ENCODE measurements around the gene SURF6.

The SURF6 gene

GRCh38 chr9:133366435-133366834 is 30.4 kb upstream of the SURF6 start:
- TF ChIP-seq CTCF (IDR thresholded peaks at IDR 0.05; ENCODE audit: insufficient read depth, low read length) (no peak), POLR2AphosphoS5 (IDR thresholded peaks at IDR 0.05; ENCODE audit: low read depth) (no peak), GABPA (IDR thresholded peaks at IDR 0.05; ENCODE audit: low read depth) (no peak), REST (IDR thresholded peaks at IDR 0.05; ENCODE audit: insufficient replicate concordance, low read depth) (no peak), SPI1 (IDR thresholded peaks at IDR 0.05; ENCODE audit: borderline replicate concordance, low read depth) (no peak)
- no peak for DNase-seq (ENCODE audit: low read depth in 1 of 2, low spot score in 1 of 2)
- H3K4me3 ChIP-seq (replicated peaks; ENCODE audit: insufficient read depth, low read length): no peak overlapping the region
- H3K27me3 ChIP-seq (ENCODE audit: insufficient read depth, poor library complexity, severe bottlenecking): no peaks in the 10 kb centered on the region
- no peak overlapping the region for H3K27ac ChIP-seq (replicated peaks)

- Histone ChIP-seq H3K27ac (replicated peaks) (no peak overlapping the region), H3K4me3 (replicated peaks; ENCODE audit: insufficient read depth, low read length) (no peak overlapping the region), H3K27me3 (ENCODE audit: insufficient read depth, poor library complexity, severe bottlenecking) (no peaks in the 10 kb centered on the region)
- TF ChIP-seq REST (IDR thresholded peaks at IDR 0.05; ENCODE audit: insufficient replicate concordance, low read depth): no peak
- no peak for DNase-seq (ENCODE audit: low read depth in 1 of 2, low spot score in 1 of 2)
Observed at GRCh38 chr9:133362359-133363044, 26.5 kb upstream of the SURF6 start.

- no peaks in the 10 kb centered on the region for H3K27me3 ChIP-seq (ENCODE audit: insufficient read depth, poor library complexity, severe bottlenecking)
- no peak overlapping the region for H3K27ac ChIP-seq (replicated peaks)
- DNase-seq (ENCODE audit: low read depth in 1 of 2, low spot score in 1 of 2): no peak
- no peak overlapping the region for H3K4me3 ChIP-seq (replicated peaks; ENCODE audit: insufficient read depth, low read length)
- no peak; the same call in 1 of the 2 replicates for TF ChIP-seq POLR2AphosphoS5 (IDR thresholded peaks at IDR 0.05; ENCODE audit: low read depth)
- TF ChIP-seq CTCF (IDR thresholded peaks at IDR 0.05; ENCODE audit: insufficient read depth, low read length): no peak
- TF ChIP-seq GABPA (IDR thresholded peaks at IDR 0.05; ENCODE audit: low read depth): no peak
- TF ChIP-seq REST (IDR thresholded peaks at IDR 0.05; ENCODE audit: insufficient replicate concordance, low read depth): no peak
- TF ChIP-seq SPI1 (IDR thresholded peaks at IDR 0.05; ENCODE audit: borderline replicate concordance, low read depth): no peak
Observed at GRCh38 chr9:133361507-133362092, 25.6 kb upstream of the SURF6 start.

Measured in HL-60 (cell line).